HTR-8/SVneo (cell line): Measurements from ENCODE around the gene SLC12A1.

ENCODE experiments used
- DNase-seq: peaks from one replicate; pipeline ENCODE4 v3.0.0; 2011; ENCODE audit warnings: low spot score, mixed read lengths; ENCODE audit not compliant: insufficient read length
- FAIRE-seq: peaks from 2 replicates; lab custom pipeline; 2011; peaks lifted over from hg19 to GRCh38; lab: Jason Lieb, UNC

SLC12A1 gene

DNA sequence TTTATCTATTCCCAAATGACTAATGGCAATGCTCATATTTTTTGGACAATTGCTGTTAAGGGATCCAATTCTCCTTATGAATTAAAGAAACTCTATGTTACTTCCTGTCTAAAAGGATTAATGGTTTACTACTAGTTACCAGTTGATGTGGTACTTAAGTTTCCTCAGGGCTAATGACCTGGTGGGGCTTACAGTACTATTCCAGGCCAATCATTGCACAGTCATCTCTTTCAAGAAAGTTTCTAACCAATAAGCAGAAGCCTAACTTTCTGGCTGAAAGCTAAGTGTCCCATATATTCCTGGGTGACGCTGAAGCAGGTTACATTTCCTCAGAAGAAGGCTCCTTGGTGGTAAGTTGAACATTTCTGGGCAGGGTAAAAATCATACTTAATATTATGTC, at the start of gene SLC12A1:
TSS of gene SLC12A1 (plus strand) at position 322 of the 400 bp plus-strand sequence. CDS start 1,418 bp downstream, outside the sequence.
- no peak for FAIRE-seq
- no peak for DNase-seq

DNA sequence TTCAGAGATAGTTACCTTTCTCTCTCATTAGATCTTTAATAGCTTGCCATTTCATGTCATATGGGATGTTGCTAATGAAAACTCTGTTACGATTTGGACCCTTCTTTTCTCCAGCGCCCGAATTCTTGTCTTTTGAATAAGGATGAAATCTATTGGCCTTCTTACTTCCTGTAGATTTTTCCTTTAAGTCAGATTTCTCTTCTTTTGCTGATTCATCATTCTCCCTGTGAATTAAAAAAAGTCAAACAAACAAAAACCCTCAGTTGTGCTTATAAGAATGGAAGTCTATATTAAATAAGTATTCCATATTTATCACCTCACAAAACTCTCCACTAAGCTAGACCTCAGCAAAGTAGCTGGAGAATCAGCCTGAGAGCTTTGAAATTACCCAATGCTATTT, 37.5 kb upstream of the SLC12A1 start:
- DNase-seq (no peak), FAIRE-seq (no peak)

DNA sequence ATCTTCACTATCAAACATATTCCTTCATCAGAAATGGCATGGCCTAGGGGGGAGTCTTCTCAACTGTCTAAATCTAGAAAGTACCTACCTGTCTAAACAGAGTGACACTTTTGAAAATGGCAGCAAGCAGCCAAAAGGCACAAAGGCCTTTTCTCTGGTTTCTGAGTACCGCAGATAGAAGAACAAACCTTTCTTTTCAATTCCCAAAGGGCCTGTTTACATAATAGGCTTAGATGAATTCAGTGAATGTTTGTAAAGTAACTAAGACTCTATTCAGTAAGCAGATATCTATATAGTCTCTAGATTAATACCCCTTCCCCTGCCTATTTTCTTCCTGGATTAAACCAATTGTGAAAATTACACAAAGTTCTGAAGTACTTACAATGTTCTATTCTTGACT, 35.1 kb upstream of the SLC12A1 start:
- no peak for FAIRE-seq
- DNase-seq: no peak

DNA sequence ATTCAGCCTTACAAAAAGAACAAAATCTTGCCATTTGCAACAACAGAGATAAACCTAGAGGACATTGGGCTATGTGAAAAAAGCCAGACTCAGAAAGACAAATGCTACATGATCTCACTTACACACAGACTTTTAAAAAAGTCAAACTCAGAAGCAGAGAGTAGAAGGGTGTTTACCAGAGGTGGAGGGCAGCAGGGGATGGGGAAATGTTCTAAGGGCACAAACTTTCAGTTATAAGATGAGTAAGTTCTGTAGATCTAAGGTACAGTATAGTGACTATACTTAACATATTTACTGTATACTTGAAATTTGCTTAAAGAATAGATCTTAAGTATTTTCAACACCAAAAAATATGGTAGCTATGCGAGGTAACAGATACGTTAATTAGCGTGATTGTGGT, 31.0 kb upstream of the SLC12A1 start:
- no peak for FAIRE-seq
- DNase-seq: no peak

DNA sequence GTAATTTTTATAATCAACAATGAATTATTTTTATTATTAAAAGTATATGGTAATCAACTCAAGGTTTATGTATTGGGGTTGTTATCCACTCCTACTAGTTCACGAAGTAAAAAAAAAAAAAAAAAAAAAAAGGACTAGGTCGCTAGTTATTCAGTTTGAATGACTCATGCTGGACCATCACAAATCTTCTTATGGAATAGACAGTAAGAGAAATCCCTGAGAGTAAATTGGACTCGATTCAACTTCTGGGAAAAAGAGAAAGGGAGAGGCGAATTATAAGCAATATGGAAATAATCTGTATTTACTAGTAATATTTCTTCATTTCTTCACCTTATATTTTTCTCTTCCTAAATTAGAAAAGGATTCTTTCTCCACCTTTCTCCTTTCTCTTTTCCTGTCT, 30.0 kb upstream of the SLC12A1 start:
- FAIRE-seq: no peak
- DNase-seq: no peak

DNA sequence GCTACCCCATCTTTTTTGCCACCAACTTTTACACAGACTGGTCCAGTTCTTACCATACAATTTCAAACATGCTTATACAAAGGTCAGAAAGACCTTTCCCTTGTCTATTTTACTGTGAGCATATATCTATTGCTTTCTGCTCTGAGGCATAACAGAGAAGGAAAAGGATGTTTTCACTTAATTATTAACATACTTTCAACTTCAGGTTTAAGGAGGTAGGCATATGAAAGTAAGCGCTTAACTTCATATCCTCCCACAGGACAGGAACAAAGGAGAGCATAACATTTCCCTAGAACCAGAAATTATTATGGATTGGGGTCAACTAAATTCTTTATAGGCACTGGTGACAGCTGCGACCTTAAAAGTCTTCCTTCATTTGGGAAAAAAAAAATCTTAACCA, 29.1 kb upstream of the SLC12A1 start:
- FAIRE-seq: no peak
- DNase-seq: no peak

DNA sequence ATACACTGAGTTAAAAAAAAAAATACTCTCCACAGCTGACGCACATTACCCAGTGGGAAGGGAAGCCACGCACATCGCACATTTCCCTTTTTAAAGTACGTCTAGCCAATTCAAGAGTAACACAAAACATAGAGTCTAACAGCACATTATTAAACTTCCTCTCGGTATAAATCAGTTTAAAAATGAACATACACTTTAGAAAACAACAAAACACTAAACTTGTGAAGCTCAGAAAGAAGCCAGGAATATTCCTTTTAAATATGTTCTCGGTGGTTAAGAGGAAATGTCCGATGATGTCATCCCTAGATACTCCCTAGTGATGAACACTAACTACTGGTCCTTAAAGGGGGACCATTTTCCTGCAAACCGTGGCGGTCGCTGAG, 28.7 kb upstream of the SLC12A1 start:
- FAIRE-seq: no peak

DNA sequence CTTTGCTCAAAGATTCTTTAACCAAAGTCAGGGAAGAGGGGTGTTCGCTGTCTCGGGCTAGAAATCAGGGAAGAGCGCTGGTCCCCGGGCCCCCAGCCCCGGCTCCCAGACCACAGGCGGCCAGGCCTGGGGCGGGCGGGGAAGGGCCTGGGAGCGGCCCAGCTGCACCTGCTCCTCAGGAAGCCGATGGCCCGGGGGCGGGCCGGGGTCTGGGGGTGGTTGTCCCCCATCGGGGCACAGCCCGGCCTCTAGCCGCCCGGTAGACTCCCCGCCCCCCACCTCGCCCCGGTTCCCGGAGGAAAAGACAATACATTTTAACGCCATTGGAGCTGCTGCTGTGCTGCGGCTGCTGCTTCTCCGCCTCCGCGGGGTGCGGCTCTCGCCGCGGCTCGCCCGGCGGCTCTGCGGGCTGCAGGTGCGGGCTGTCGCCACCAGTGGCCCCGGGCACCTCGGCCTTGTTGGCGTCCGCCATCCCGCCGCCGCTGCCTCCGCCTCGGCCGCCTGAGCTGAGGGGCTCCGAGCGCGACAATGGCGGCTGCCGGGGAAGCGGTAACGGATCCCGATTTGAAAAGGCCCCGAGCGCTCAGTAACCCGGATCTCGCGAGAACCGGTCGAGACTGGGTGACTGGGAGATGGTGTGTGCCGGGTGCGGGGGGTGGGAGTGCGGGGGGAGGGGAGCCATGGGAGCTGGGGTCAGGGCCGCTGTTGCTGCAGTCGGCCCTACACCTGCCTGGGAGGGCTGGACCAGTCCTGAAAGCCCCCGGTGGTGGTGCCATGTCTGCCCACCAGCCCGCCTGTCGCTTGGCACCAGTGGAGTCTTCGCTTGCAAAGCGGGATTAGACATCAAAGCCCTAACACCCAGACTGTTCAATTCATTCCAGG, 28.1 kb upstream of the SLC12A1 start, which contains the start of gene MYEF2:
TSS of gene MYEF2 (minus strand) at position 530 of the 882 bp plus-strand sequence. CDS start at position 472, 58 bp downstream.
- FAIRE-seq (no peak), DNase-seq (peak; percentile 79)

More for the DNA sequence above, 28.7 kb upstream of the SLC12A1 start:
- peak; percentile 50 for DNase-seq

DNA sequence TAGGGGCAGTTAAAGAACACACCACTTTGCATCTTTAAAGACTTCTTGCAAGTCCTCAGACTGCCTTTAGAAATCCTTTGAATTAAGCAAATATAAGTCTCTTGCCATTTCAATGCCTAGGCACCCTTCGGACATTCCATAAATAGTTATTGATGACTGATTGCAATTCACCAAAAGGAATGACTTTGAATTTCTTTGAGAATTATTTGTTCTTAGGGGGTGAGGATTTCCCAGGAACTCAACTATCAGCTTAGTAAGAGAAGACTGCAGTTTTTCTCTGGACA, 27.5 kb upstream of the SLC12A1 start:
- DNase-seq (no peak), FAIRE-seq (no peak)

DNA sequence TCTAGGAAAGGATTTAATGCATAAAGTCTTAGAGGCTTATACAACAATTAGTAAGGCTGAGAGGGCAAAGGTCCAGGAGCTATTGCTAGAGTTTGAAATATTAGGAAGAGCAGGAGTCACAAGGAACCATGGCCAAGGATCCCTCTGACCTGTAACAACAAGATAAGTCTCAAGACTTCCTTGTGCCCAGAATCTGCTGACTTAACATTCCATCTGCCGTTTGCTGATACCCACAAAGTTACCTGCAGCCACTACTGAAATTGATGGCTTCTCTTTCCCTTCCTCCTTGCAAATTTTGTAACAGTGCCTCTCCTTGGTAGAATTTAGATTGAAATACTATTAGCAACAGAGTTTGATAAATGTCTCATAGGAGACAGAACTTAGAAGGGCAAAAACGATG, 23.4 kb upstream of the SLC12A1 start:
- DNase-seq: no peak
- no peak for FAIRE-seq

DNA sequence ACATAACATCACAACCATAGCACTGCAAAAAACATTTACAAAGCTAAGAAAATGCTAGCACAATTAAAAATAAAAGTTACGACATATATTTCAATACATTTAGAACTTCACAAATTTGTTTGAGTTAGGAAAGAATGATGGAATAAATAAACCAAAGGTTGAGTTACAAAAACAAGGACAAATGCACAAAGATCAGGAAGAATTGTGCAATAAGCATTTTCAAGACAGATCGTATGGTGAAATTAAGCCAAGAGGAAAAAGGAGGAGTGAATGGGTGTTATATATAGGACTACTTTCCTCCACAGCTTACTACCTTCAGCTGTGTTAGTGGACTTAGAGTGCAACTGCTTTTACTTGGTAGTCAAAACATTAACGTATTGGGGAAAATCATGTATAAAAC, 20.6 kb upstream of the SLC12A1 start:
- DNase-seq (no peak), FAIRE-seq (no peak)

DNA sequence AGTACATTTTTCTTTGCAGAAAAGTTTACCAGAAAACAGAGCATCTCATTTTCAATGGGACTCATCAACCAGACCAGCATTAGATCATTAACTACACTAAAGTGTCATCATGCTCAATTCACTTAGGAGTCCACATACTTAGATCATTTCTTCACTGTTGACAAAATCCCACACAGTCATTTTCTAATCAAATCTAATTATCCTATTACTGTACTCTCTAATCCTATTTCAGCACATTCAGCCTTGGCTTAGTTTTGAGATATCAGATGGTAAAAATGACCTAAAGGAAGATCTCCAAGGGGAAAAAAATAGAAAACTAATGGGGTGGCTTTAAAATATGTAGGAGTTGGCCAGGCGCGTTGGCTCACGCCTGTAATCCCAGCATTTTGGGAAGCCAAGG, 19.8 kb upstream of the SLC12A1 start:
- DNase-seq (no peak), FAIRE-seq (no peak)

DNA sequence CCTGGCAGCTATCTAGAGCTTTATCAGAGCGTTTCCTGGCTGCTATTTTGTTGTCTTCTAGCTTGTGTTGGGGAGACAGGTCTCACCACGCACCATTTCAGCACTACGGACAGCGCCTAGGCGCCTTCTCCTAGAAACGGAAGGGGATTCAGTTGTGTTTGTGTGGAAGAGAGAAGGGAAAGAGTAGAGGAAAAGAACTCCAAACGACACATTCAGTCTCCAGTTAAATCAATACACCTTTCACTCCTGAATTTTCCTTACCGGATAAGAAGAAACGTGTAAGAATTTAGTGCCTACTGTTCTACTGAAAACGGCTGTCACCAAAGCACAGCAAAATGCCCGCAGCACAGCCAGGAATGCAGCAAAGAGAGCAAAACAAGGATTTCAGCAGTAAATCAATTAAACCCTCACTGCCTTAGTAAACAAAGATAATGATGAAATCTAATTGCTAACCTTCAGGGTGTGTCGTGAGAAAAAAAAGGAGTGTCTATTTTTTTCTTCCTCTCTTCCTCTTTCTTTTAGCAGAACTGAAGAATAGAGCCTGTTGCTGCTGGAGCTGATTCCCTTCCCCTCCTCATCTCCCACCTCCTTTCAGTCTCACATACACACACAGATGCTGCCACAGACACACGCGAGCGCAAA, 15.0 kb upstream of the SLC12A1 start:
- DNase-seq (peak; percentile 41), FAIRE-seq (peak; percentile 42)

DNA sequence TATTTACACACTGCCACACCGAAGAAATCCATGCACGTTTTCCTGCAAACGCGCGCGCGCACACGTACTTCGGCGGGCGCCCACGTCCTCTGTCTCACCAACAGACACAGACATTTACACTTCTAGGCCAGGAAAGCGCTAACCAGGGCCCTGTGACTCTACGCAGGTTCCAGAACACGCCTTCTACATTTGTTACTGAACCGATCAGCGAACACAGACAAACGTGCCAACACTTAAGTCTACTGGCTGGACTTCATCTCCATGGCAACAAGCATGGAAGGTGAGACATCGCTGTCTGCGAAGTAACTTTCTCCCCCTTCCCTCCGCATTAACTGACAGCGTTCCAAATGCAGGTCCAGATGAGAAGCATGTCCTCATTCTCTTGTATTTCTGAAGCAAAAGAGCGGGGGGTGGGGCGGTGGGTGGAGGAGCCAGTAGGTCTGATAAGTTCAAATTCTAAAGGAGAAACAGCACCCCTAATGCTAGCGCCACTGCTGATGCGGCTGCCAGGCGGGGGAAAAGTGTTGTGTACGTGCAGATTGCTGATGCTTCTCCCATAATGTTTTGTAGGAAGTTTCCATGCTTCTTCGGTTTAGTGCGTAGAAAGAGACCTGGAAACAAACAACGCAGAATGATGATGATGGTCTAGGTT, 14.4 kb upstream of the SLC12A1 start, which contains the start of gene CTXN2:
TSS of gene CTXN2 (plus strand) at position 92 of the 652 bp plus-strand sequence. CDS start 9,636 bp downstream, outside the sequence.
- DNase-seq (no peak), FAIRE-seq (no peak)

DNA sequence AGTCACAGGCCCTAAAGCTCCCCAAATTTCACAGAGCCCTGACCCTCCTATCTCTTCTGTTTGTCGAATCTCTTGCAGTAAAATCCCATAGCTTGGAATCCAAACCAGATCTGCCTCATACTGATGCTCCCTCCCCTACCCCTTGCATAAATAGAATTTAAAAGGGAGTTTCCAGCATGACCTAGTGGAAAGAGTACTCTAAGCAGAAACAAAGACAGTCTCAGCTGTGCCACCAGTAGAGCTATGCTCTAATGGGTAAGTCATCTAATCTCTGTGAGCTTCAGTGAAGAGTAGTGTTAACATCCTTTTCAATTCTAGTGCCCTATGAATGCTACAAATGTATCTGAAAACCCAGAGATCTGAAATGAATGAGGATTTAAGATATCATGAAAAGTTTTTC, 4.0 kb upstream of the SLC12A1 start:
- no peak for FAIRE-seq

DNA sequence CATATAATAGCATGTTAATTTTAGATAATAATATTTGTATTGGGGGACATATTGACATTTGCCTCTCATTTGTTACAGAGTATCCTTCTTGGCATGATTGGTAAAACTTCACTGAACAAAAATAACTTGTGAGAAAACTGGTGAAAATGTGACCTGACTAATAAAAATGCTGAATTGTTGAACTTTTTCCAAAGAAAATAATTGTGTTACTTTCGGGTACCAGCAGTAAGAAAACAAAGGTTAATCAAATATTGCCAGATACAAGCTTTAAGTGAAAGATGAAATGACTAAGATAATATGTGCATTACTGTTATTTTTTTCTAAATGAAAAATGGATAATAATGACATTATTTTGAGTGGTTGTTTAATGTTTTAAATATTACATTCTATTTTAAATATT, 15.2 kb downstream of the SLC12A1 start:
- FAIRE-seq: no peak
- DNase-seq: no peak

More for the DNA sequence above, 4.0 kb upstream of the SLC12A1 start:
- no peak for DNase-seq

DNA sequence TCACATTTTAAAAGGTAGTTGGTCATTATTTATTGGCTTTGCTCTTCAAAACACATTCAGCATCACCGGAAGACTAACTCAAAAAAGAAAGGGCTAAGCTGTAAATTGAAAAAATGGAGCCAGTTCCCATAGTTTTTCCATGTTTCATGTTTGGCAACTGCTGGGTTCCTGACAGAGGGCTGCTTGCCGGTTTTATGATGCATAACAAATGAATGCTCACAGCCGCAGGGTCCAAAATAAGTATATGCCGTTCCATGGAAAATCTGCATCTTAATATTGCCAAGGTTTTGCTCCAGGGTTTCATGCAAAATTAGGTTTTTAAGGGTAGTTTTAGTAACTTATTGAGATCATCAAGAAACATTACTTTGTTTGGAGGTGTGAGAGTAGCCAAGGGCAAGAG, 15.8 kb downstream of the SLC12A1 start:
- DNase-seq (no peak), FAIRE-seq (no peak)

DNA sequence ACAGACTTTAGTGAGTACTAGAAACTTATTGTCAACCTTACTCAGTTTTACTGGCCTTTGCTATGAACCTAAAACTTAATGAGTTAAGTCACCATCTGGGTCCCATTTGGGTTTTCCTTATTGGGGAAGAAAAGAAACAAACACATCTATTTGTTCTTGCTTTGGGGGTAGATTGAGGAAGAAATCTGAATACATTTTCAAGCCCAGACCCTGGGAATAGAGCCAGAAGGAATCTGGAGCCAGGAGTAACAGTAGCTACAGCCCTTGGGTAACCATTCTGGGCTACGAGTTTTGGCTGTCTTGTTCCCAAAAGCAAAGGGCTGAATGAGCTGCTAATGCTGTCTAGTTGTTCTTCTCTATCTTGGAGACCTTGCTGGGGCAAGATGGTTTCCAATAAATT, 16.5 kb downstream of the SLC12A1 start:
- no peak for DNase-seq
- no peak for FAIRE-seq

DNA sequence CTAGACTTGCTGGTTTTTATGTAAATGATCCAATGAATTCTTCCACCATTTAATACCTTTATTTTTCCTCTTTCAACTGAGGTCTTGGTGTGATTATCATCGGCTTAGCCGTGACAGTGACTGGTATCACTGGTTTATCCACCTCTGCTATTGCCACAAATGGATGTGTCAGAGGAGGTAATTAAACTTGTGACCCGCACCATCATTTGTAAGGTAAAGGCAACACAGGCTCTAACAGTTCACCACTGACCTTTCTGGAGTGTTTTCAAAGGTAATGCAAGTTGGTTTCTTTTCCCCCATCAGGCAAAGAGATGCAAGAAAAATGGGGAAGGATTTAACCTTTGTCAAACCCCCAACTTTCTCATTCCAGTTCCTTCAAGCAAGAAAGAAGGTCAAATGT, 19.7 kb downstream of the SLC12A1 start:
- DNase-seq (no peak), FAIRE-seq (no peak)

DNA sequence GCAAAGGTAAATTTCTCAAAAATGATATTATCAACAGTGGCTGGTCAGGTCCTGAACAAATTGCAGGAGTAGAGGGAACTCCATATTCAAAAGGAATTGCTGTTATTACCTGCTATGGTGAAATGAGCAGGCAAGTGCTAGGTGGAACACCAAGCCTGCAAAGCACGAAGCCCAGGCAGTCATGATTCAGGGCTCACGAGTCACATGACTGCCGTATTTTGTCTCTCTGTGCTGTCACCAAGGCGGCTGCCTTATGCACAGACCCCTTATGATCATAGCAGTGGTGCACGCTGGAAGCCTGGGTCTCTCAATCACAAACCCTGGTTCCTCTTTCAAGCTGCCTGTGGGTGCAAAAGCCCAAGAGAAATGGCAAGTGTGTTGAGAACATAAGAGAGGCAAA, 24.4 kb downstream of the SLC12A1 start:
- FAIRE-seq (no peak), DNase-seq (no peak)

DNA sequence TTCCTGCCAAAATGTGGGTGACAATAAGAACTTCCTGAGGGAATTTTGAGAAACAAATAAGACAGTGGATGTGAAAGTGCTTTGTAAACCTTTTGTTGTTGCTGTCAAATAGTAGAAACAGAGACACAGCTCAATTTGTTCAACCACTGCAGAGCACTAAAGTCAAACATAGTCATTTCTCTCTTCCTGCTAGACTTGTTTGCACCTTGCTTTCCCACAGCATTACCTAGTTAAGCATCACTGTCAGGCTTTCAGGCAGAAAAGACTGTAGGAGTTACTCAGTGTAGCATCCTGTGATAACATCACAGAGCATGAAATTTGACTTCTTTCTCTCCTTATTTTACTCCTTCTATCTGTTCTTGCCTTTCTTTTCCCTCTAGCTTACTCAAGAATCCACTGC, 27.1 kb downstream of the SLC12A1 start:
- FAIRE-seq: no peak
- DNase-seq: no peak
